Stimulated activated CD4-positive, alpha-beta T cell treated with anti-CD3 and anti-CD28 coated beads, Interleukin-12 subunit alpha, Interleukin-12 subunit beta, amount 100 ng/mL, for 24 hours (primary cell): ENCODE data around the gene CECR2.

ENCODE experiments used
- DNase-seq, 2 experiments: peaks; one replicate each; pipeline ENCODE4 v3.0.0-alpha.2; 2020; ENCODE audit warnings: low read depth in 2 of 2

Gene CECR2

DNA sequence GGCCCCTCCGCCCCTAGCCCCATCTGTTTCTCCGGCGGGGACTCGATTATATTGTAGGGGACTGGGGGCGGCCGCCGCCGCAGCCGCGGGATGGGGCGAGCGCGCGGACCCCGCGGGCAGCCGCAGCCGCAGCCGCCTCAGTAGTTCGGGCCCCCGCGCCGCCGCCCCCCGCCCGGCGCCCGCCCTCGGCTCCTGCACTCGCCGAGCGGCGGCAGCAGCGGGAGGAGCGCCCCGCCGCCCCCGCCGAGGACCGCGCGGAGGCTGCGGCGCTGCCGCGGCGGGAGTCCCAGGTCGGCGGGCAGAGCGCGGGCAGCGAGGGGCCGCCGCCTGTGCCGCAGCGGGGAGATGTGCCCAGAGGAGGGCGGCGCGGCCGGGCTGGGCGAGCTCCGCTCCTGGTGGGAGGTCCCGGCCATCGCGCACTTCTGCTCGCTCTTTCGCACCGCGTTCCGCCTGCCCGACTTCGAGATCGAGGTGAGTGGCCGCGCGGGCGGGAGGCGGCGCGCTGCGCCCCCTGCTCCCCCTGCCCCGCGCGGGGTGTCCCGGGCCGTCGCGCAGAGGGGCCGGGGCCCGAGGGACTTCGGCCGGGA, at the start of gene CECR2:
Gene CECR2, plus strand, starts transcription at position 22 of the 587 bp plus-strand sequence. Its CDS starts 324 bp downstream, at position 346.
- DNase-seq: peak in 1 of 2 experiments; percentile 4

DNA sequence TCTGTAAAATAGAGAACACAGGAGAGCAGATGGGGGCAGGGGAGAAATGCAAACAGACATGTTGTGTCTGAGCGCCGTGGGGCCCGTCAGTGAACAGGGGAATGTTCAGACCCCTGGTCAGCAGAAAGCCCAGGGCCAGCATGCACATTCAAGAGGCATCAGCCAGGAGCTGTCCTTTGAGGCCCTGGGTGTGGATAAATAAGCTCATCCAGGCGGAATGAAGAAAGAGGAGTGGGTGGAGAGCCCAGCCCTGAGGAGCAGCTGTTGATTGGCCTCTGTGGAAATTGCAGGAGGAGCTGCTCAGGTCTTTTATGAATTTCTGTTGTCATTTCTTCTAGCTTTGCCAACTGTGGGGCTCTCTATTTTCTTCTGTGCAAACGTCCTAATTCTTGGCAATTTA, 49.7 kb upstream of the CECR2 start:
- no peak for DNase-seq

DNA sequence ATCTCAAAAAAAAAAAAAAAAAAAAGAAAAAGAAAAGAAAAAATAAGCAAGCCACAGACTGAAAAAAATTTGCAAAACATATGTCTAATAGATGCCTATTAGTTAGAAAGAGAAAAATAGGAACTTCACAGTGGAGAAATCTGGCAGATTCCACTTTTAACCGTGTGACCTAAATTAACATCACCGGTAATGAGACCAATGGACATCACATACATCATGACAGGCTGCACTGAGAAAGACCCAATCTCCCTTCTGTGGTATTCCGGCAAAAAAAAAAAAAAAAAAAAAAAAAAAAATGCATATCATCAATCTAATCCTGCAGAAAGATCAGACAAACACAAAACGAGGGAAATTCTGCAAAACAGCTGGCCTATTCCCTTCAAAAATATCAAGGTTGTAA, 46.7 kb upstream of the CECR2 start:
- DNase-seq: no peak

DNA sequence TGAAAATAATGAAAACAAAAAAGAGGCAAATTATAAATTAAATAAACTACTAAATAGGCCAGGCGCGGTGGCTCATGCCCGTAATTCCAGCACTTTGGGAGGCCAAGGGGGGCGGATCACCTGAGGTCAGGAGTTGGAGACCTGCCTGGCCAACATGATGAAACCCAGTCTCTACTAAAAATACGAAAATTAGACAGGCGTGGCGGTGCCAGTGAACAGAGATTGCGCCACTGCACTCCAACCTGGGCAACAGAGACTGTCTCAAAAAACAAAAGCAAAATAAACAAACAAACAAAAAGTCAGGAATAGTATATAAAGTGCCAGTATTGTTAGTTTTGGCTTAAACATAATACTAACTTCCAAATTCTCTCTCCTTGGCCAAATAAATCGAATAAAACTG, 37.6 kb upstream of the CECR2 start:
- no peak for DNase-seq

DNA sequence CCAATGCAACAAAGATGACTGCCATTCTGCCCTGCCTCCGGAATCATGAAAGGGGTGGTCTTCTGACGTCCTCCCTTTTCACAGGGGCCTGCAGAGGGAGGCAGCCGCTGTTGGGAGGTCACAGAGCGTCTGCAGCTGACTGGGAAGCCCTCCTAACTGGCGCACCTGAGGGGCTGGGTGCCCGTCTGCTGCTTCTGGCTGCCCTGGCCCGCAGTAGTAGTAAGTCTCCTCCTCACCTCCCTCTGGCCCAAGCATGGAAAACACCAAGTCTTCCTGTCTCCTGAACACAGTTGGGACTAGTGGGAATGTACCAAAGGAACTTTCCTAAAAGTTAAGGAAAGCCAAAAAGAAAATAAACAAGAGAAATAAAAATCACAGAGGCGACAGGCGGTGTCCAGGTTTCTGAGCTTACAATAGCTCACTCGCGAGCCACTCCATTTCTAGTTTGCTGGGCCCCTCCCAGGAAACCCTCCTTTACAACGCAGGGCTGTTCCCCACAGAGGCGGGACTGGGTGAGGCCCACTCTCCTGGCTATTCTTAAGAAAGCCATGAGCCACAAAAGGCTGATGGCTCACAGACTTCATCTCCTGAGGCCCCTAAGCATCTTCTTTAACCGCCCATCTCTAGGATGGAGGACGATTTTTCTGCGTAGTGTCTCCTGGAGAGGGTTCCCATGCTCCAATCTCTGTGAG, 37.0 kb upstream of the CECR2 start:
- no peak for DNase-seq

DNA sequence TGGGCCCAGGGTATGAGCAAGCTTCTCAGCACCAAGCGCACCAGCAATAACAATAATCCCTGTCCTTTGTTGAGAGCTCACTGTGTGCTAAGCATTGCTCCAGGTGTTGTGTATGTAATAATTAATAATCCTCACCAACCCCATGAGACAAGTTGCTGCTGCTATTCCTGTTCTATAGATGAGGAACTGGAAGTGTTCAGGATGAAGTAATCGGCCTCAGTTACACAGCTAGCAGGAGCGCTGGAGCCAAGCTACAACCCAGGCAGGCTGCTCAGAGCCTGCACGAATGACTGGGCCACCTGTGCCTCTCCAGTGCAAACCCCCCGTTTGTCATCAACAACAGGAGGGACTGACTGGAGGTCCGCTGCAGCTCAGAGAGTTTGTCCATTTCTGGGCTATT, 35.2 kb upstream of the CECR2 start:
- no peak for DNase-seq

DNA sequence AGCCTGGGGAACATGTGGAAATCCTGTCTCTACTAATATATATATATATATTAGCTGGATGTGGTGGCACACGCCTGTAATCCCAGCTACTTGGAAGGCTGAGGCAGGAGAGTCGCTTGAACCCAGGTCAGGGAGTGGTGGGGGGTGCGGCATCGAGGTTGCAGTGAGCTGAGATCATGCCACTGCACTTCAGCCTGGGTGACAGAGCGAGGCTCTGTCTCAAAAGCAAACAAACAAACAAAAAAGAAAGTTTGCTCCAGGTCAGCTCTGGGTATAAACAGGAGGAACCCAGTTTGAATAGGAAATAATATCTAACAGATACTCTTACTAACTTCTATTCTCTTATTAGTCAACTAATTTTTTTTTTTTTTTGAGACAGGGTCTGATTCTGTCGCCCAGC, 34.3 kb upstream of the CECR2 start:
- DNase-seq: no peak

DNA sequence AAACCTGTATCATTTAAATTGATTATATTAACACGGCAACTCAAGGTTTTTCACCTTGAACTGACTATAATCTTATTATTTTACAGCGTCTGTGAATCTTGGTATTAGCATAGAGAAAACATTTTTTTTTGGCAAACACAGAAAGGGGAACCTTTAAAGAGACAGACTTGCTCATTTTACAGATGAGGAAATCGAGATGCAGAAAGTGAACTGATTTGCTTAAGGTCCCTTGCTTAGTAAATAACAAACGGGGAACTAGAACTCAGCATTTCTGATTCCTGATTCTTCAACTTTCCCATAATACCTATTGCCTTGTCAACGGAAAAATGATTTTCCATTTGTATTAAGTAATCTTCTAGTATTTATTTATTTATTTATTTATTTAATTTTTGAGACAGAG, 33.2 kb upstream of the CECR2 start:
- no peak for DNase-seq

DNA sequence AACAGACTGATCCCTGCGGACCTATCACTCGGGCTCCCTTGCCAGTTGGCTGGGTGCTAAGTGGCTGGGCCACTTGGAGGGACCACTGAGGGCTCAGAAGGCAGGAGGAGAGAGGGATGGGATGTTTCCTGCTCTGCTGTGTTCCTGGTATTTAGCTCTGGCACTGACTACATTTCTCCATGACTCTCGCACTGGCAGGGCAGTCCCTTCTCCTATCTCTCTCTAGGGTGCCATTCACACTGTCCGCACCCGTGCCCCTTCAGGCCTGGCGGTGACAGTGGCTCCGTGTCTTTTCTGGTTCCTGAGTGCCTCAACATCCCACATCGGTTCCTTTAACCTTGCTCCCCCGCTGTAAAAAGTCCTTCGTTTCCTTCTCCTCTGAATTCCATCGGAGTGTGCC, 31.6 kb upstream of the CECR2 start:
- DNase-seq: no peak

DNA sequence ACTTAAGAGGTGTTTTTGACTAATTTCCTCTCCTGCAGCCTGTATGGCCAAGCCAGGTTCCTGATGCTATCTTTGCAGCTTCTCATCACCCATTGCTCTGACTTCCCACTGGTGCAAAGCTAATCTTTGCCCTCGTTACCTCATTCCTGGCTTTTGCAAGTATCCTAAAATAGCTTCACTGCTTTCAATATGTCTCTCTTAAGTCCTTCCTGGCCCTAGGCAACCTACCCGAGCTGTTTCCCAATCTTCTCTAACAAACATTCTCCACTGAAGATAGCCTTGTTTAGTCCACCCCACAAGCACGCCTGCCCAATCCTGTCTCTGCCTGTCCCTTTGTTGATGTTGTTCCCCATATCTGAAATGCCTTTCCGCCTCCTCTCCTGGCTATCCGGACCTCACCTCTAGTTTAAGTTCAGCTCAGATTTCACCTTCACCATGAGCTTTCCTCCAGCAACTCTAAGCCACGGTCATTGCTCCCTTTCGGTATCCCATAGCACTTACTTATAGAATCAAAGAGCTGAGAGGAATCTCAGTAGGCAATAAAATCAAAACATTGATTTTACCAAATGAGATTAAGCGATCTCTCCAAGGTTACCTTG, 30.1 kb upstream of the CECR2 start:
- DNase-seq: no peak

DNA sequence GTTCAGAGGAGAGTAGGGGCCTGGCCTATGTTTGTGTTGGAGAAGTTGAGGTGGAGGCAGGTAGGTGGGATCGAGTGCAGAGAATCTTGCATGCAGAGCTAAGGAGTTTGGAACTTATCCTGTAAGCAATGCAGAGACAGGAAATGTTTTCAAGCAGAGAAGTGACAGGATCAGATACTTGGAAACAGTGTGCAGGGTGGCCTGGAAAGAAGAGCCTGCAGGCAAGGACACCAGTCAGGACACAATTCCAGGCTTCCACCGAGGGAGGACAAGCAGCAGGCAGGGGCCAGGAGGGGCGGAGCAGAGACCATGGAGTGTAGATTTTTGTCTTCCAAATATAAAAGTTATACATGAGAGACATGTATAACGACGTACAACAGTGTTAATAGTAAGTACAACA, 26.9 kb upstream of the CECR2 start:
- DNase-seq: no peak

DNA sequence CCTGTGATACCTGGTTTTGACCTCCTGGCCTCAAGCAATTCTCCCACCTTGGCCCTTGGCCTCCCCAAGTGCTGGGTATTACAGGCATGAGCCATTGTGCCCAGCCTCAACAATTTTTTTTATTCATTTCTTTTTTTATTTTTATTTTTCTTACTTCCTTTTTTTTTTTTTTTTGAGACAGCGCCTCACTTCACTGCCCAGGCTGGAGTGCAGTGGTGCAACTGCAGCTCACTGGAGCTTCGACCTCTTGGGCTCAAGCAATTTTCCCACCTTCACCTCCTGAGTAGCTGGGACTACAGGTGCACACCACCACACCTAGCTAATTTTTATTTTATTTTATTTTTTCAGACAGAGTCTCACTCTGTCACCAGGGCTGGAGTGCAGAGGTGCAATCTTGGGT, 25.5 kb upstream of the CECR2 start:
- DNase-seq: no peak

DNA sequence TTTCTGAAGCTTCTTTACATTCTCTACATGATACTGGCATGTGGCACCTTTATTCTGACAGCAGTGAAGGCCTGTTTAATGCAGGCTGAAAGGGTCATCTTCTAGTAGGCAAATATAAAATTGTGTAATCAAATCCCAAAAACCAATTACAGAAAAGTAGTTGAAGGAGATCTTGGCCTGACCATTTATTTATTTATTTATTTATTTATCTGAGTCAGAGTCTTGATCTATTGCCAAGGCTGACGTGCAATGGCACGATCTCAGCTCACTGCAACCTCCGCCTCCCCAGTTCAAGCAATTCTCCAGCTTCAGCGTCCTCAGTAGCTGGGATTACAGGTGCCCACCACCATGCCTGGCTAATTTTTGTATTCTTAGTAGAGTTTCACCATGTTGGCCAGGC, 22.7 kb upstream of the CECR2 start:
- DNase-seq: no peak

DNA sequence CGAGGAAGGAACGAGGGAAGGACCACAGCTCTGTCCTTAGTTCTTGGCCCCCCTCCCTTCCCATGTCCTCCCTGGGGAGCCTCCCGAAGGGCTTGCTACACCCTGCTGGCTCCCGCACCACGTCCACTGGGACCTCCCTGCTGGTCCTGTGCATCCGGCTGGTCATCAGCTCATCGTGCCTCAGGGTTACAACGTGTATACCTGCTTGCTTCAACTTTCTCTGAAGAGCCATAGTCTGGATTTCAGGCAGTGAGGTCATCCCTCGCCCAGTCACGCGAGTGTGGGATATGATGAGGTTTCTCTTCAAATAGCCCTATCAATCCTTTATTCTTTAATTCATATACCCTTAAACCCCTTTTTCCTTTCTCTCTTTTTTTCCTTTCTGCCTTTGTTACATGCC, 21.5 kb upstream of the CECR2 start:
- no peak for DNase-seq

DNA sequence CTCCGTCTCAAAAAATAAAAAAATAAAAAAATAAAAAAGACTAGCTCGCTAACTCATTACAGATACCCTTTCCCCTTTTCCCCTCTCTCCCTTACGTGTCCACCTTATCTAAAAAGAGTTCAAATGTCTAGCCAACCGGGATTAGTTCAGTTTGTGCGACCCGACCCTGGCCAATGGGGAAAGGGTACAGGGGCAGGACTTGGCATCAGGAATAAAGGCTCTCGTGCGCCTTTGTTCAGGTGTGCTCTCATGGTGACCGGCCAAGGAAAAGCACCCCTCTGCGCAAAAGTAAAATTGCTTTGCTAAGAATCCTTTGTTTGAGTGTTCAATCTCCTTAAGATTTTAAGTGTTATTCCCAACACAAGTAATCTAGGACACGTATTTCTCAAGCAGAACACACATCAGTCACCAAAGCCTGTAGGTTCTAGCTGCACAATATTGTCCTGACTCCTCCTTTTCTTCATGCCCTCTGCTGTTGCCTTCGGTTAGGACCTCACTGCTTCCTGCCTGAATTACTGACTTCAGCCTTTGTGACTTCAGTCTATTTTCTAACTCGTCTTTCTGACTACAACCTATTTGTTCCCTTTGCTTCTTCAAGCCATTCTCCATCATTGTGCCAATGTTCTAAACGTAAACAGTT, 20.7 kb upstream of the CECR2 start:
- no peak for DNase-seq

DNA sequence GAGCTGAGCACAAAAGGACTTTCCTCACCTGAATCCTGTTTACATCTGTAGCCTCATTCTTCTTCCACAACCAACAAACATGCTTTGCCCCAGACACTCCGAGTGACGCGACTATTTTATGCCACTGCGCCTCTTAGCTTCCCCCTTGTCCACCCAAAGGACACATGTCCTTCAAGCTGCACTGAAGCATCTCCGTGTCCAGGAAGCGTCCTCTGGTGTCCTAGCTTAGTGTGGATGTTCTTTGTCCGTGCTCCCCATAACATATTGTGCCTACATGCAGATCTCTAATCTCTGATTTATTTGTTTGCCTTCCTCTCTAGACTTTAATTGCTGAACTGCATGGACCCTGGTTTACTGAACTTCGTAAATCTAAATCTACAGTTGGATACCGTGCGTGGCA, 20.1 kb upstream of the CECR2 start:
- no peak for DNase-seq

DNA sequence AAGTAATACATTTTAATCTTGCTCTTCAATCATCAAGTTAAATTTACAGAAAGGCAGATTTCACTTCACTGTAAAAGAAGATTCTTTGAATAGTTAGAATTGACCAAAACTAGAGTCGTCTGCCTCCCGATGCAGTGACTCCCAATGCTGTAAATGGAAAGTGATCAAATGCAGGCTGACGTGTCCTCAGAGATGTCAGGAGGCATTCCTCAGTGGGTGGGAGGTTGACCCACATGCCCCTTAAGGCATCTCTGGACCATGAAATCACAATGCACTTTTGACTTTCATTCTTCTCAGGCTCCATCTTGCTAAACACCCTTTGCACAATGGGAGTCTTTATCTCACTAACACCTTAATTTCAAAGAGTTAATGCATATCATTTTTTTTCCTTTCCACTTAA, 19.0 kb upstream of the CECR2 start:
- DNase-seq: no peak

DNA sequence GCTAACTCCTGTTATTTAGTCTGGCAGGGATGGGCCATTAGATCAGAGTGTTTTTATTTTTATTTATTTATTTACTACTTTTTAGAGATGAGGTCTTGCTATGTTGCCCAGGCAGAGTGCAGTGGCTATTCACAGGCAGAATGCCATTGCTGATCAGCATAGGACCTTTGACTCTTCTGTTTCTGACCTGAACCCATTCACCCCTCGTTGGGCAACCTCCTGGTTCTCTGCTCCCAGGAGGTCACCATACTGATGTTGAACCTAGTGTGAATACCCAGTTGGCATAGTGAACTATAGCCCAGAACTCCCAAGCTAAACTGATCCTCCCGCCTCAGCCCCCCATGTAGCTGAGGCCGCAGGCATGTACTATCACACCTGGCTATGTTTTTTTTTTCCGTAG, 16.5 kb upstream of the CECR2 start:
- no peak for DNase-seq

DNA sequence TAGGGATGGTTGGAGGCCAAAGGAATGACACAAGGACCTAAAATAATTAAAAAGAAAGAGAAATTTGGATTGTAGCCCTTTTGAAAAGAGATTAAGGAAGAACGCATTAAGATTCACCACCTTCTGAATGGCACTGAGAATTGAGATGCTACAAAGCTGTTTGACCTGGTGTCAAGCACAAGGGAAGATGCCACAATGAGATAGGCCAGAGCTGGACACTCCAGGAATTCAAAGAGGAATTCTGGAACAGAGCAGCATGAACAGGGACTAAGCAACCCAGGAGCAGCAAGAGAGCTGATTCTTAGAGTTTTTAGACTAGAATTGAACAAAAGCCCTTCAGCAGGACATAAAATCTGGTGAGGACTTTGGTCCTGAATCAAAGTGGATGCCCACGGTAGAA, 11.6 kb upstream of the CECR2 start:
- no peak for DNase-seq

DNA sequence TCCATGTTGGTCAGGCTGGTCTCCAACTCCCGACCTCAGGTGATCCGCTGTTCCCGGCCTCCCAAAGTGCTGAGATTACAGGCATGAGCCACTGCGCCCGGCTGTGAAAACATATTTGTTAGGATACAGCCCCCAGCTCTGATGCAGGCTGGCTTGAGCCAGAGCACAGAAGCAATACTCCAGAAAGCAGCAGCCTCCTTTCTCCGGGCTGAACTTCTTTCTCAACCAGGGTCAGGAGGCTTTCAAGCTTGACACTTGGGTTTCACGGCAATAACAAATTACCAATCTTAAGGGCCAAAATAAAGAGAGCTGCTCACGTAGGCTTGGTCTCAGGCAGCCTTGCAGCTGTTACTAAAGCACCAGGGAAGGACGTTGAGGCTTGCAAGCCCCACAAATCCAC, 10.8 kb upstream of the CECR2 start:
- DNase-seq: no peak

DNA sequence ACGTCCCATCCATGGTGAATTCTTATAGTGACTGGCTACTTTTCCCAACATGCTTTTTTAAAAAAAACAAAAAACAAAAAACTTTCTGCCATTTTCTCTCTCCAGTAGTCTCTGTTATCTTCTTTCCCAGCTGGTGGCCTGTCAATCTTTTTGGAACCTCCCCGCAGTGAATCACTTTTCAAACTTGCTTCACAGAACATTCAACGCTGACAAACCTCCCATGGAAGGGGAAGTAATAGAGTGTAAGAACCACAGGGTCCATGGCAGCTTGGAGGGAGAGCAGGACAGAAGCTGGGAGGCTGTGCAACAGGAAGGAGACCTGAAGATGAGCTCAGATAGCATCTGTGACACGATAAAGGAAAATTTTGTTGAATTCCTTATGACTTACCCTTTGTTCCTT, 9.8 kb upstream of the CECR2 start:
- DNase-seq: no peak

DNA sequence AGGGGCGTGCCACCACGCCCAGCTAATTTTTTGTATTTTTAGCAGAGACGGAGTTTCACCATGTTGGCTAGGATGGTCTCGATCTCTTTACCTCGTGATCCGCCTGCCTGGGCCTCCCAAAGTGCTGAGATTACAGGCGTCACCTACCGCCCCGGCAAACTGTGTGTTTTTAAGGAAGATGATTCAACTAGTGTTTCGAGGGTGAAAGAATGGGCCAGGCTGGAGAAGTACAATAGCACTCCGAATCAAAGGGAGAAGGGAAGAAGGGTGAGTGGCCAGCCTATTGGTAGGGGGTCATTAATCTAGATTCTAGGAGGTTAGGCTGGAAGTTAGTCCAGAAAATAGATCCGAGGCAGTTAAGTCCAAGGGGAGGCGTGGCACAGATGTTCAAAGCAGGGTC, 2.9 kb upstream of the CECR2 start:
- DNase-seq: no peak

DNA sequence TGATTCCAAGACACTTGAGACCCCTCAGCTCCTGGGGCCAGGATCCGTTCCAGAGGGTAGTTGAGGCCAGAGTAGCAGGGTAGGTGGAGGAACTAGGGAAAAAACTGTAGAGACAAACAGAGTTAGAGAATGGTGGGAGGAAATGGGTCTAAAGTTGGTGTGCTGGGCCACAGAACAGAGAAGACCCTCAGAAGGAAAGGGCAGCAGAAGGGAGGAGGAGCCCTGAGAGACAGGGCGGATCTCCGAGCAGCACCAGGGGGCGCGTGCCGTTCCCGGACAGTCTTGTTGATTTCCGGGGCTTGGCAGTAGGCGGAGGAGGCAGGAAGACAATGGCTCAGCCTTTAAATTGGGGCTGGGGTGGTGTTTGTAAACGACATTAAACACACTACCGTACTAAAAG, 2.4 kb upstream of the CECR2 start:
- peak in 1 of 2 experiments; percentile 31 for DNase-seq
